Fibroblast of mammary gland (primary cell): ENCODE results near the gene GRPEL1.

Source experiments
- DNase-seq: peaks from one replicate; pipeline ENCODE4 v3.0.0-alpha.2; 2010; ENCODE audit warnings: low read depth
- H3K4me3 ChIP-seq: 2 replicates; pipeline ENCODE4 v1.5.1; 2011; ENCODE audit warnings: low read depth, mild to moderate bottlenecking, low read length, moderate library complexity; ENCODE audit not compliant: control insufficient read depth
- TF ChIP-seq, protein P1 (sequence below): conservative IDR thresholded peaks from 2 replicates; pipeline ENCODE4 v1.5.1; 2011; ENCODE audit warnings: low read depth, low read length, inconsistent platforms; ENCODE audit not compliant: control insufficient read depth, insufficient read depth

The GRPEL1 gene

DNA sequence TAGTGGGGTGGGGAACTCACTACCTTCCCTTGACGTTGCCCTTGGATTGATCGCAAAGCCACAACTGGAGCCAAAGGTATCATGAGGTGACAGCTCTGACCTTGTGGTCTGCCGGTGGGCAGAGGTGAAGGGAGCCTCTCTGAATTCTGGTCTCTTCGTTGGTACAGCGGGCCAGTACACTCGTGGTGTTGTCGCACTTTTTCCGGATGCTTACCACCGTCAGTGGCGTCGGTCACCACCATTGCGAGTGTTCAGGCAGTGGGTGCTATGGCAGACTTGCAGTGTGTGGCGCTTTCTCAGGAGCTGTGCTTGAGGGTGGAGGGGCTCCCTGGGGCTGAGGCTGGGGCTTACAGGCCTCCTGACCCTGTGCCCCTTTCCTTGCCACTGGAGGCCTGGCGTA is 5.2 kb upstream of the GRPEL1 start:
- TF ChIP-seq, protein P1, sequence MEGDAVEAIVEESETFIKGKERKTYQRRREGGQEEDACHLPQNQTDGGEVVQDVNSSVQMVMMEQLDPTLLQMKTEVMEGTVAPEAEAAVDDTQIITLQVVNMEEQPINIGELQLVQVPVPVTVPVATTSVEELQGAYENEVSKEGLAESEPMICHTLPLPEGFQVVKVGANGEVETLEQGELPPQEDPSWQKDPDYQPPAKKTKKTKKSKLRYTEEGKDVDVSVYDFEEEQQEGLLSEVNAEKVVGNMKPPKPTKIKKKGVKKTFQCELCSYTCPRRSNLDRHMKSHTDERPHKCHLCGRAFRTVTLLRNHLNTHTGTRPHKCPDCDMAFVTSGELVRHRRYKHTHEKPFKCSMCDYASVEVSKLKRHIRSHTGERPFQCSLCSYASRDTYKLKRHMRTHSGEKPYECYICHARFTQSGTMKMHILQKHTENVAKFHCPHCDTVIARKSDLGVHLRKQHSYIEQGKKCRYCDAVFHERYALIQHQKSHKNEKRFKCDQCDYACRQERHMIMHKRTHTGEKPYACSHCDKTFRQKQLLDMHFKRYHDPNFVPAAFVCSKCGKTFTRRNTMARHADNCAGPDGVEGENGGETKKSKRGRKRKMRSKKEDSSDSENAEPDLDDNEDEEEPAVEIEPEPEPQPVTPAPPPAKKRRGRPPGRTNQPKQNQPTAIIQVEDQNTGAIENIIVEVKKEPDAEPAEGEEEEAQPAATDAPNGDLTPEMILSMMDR = no peak
- no peak for DNase-seq
- no peak overlapping the region for H3K4me3 ChIP-seq

DNA sequence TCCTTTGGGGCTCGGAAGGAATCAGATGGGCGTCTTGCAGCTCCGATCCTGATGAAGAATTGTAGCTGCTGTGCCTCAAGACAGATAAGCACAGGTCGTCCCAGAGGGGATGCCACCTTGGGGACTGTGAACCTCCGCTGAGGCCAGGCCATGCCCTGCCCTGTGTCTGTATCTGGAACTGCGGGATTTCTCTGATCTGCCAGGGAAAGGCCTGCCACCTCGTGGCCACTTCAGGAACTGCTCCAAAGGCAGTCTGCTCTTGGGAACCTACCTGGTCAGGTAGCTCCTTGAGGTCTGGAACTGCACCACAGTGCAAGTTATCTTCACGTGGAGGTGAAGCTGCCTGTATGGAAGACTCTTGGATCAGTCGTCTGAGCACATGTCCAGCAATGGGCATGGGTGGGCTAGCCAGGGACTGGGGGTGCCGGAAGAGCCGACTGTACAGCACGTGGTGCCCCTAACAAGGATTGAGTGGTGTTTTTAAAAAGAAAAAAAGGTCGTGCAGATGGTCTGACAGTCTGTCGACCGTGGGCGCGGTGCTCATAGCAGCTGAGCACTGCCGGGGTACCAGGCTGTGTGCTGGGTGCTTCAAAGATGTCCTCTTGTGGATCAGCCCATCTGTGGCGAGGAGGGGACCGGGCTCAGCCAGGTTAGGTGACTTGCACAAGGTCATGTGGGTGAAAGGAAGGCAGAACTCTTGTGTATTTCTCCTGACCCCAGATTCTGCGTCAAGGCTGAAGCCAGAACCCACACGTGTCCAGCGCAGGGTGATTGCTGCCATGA is 3.1 kb upstream of the GRPEL1 start:
- no peak overlapping the region for H3K4me3 ChIP-seq
- TF ChIP-seq, protein P1 = peak; percentile 99
- DNase-seq = peak; percentile 66

DNA sequence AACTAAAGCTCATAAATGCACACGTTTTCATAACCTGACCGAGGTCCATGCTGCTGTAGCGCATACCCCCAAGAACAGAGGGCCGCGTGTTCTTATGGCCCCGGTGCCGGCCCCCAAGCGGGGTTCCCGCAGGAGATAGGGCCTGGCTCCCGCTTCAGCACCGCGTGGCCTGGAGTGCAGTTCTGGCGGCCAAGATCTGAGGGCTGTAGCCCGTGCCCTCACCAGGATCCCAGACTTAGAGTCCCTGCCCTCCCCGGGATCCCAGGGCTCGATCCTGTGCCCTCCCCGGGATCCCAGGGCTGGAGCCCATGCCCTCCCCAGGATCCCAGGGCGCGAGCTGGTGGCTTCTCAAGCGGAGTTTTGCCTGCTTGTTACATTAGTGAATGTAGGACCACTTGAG is 1.0 kb upstream of the GRPEL1 start:
- no peak for DNase-seq
- peak overlapping the region; percentile 71 for H3K4me3 ChIP-seq

DNA sequence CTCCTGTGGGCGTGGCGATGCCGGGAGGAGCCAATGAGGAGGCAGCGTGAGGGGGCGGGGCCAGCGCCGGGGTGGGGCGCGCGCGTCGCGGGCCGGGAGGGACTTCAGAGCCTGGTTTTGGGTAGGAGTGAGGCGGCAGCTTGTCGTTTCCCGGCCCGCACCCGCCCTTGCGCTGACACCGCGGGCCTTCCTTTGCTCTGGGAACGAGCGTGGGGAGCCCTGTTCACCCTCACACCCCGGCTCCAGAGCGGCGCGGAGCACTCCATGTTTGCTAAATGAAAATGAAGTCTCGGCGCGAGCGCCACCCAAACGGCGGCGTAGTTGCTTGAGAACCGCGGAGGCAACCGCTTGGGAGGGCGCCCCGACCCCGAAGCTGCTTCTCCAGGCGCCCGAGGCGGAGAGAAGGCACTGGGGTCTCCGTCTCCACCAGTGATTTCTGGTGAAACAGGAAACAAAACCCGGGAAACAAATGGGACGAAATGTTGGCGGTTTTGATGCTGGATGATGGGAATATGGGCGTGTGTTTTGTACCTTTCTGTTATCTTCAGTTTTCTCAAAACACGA is 497 bp upstream of the GRPEL1 start:
- DNase-seq = no peak
- peak overlapping the region; percentile 71 for H3K4me3 ChIP-seq
- TF ChIP-seq, protein P1 = no peak

More for the DNA sequence above, 1.0 kb upstream of the GRPEL1 start:
- TF ChIP-seq, protein P1 = no peak

DNA sequence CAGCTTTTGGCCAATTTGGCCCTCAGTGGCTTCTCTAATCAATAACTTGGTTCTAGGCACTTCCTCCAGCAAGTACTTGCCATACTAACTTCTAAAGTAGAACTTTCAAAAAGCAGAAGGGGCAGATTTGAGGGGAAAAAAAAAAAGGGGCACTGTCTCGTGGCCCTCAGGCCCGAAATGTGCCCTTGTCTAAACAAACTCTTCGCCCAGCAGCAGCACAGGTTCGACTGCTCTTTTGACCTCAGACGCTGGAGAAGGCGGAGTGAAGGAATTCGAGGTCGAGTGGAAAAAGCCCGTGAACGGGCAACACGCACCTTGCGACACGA is 775 bp downstream of the GRPEL1 start:
- peak overlapping the region; percentile 75 for H3K4me3 ChIP-seq
- TF ChIP-seq, protein P1 = no peak
- DNase-seq = no peak

DNA sequence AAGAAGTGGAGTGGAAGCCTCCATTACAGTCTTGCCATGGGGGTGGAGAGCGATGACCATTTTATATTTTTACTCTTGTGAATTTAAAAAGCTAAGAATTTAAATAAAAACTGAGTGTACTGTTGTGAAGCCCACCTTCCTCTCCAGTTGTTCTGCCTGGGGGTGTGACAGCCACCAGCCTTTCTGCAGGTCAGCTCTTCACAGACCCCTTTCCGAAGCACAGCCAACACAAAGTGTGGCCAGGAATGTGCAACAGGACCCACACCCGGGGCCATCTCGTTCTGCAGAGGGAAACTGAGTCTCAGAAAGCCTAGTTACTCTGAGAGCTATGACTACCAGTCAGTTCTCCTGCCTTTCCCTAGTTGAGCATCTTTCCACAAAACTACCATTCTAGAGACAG is 1.4 kb downstream of the GRPEL1 start:
- TF ChIP-seq, protein P1 = no peak
- no peak for DNase-seq
- H3K4me3 ChIP-seq = peak overlapping the region; percentile 75

DNA sequence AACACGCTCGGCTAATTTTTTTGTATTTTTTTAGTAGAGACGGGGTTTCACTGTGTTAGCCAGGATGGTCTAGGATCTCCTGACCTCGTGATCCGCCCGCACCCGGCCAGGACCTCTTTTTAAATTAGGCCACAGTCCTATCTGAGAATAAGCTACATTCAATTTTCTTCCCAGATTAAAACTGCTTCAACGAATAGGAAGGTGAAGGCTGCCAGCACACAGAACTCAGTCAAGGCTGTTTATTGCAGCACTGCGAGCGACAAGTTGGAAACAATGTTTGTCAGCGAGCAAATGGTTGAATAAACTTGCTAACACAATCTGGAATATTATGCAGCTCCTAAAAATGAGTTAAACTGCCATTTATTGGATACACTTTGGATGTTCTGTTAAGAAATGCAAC is 1.9 kb downstream of the GRPEL1 start:
- H3K4me3 ChIP-seq = no peak overlapping the region
- TF ChIP-seq, protein P1 = no peak
- DNase-seq = no peak
